HG03097 (cell line): ENCODE data around the gene ISM2.
A peak's percentile ranks its signal among the peaks of the same experiment; 100 is the strongest.

Source experiments
- ATAC-seq: cut with Tn5 transposase; IDR thresholded peaks from one replicate; pipeline ENCODE4 v1.9.1; 2021; ENCODE audit not compliant: unreplicated experiment, low FRiP score

ISM2 gene

DNA sequence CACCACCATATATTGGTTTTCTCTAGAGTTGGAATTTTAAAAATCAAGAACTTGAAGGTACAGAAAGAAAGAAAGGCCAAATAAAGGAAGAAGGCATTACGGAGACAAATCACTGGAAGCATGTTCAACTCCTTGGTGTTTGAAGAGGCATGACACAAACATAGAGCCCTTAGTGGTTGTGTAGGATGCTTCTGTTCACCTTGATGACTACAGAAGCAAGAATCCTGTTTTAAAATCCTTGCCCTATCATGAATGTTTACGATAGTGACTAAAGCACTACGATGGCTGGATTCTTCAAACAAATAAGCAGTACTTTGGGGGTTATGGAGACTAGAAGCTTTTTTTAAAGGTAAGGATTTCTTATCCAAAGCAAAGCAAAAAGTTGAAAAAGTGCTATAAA, 10.3 kb upstream of the ISM2 start:
- no peak for ATAC-seq

DNA sequence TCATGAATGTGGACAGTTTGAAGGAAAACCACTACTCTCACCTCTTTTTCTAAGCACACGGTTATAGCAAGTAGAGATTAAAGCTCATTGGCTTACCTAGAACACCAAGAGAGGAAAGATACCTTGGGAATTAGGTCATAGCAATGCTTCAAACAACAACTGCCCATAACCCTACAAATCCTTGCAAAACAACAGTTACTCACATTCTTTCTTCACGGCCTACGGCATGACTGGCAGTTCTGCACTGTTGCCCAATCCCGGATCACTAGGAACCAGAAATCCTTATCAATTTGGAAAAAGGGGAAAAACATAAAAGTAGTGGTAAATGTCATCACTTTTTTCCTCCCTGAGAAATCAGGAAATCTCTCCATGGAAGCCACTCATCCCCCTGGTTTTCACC, 9.6 kb upstream of the ISM2 start:
- ATAC-seq, result no peak

DNA sequence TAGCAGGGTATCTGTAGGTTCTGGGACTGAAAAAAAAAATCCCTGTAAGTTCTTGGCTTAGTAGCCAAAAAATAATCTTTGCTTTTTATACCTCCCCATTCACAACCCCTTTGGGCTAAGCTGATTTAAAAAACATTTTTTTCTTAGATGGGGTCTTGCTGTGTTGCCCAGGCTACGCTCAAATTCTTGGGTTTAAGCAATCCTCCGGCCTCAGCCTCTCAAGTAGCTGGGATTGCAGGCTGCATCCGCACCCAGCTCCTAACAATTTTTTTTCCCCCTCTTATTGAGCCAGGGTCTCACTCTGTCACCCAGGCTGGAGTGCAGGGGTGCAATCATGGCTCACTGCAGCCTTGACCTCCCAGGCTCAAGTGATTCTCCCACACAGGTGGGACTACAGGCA, 9.1 kb upstream of the ISM2 start:
- ATAC-seq, result no peak

DNA sequence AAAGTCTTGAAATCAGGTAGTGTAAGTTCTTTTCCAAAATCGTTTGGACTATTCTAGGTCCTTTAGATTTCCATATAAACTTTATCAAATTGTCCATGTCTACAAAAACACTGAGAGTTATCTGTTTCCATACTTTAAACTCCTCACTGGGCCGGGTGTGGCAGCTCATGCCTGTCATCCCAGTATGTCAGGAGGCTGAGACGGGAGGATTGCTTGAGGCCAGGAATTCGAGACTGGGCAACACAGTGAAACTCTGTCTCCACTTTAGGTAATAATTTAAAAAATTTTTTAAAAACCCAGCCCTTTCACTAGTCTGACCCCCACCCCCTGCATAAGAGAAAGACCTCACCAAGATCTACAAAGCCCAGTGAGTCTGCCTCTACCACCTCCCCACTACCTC, 6.4 kb upstream of the ISM2 start:
- ATAC-seq, result no peak

DNA sequence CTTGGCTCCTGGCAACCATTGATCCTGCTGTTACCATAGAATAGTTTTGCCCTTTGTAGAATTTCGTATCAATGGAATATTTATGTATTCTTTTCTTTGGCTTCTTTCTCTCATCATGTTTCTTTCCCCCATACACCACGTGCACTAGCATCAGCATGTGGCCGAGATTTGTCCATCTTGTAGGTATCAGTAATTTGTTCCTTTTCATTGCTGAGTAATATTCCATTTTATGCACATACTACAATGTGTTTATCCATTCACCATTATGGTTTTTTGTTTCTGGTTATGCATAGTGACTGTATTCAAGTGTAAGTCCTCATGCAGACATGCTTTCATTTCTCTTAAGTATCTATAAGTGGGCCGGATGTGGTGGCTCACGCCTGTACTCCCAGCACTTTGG, 4.5 kb upstream of the ISM2 start:
- ATAC-seq, result no peak

DNA sequence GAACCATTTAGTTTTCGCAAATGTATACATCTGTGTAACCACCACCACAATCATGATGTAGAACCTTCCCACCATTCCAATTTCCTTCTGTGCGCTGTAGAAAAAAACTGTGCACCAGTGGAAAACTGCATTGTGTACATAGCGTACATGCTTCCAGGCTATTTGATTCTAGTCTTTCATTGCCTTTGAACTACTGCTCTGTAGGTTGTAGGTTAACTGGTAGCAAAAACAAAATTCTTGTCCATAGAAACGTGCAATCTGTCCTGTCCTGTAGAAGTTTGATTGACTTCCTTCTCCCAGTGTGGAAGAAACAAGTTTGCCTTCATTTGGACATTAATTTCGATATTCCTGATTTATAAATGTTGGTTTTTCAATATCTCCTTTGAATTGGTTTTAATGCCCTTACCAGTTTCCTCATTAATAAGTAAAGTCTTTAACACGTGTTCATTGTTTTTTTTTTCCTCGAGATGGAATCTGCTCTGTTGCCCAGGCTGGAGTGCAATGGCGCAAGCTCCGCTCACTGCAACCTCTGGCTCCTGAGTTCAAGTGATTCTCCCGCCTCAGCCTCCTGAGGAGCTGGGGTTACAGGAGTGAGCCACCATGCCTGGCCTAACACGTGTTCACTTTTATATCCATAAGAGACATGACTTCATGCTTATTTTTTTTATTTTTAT, 3.6 kb upstream of the ISM2 start:
- no peak for ATAC-seq

DNA sequence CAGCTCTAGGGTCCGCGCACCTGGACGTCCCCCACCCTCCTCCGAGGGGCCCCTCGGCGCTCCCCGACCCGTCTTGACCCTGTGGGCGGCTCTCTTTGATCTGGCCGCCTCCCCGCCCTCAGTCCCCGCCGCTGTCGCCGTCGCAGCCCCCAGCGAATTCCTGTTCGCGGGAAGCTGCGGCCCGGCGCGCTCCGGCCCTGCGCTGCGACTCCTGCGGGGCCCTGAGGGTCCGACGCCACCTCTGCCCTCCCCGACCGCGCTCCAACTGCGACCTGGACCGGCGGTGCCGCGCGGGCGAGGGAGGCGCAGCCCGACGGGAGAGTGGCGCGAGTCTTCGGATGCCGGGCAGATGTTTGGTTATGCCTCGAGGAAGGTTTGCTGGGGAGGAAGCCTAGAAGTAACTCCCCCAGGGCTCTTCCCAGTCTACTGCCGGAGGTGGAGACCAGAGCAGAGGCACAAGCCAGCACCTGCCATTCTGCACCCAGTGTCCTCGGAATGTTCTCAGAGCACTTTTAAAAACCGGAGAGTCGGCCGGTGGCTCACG, 440 bp upstream of the ISM2 start:
- ATAC-seq, result no peak

DNA sequence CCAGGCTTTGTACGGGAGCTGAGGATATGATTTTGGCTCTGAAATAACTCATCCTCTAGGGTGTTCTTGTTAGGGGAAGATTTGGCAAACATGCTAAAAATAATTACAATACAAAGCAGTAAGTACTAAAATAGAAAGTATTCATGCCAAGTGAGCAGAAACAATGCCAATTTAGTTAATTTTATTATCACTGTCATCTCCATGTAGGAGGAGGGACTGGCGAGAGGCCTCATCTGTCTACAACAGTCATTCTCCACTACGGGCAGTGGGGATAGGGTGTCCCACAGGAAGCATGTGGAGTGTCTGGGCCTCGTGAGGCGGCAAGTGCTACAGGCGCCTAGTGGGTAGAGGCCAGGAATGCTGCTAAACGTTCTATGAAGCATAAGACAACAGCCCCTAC, 3.3 kb downstream of the ISM2 start:
- ATAC-seq, result no peak

DNA sequence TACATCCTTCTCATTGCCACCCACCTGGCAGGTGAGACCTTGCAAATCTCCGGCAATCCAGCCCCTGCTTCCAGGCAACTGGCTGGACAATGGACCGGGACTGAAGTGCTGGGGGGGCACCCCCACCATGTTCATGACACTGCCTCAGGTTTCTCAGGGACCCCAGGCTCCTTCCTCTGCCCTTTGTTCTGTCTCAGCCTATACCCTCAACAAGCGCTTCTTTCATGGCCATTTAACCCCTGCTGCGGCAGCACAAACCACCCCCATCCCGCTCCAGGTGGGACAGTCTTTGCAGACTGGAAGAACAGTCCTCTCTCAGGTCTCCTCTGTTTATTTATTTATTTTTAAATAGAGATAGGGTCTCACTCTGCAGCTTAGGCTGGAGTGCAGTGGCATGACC, 7.6 kb downstream of the ISM2 start:
- ATAC-seq, result no peak

DNA sequence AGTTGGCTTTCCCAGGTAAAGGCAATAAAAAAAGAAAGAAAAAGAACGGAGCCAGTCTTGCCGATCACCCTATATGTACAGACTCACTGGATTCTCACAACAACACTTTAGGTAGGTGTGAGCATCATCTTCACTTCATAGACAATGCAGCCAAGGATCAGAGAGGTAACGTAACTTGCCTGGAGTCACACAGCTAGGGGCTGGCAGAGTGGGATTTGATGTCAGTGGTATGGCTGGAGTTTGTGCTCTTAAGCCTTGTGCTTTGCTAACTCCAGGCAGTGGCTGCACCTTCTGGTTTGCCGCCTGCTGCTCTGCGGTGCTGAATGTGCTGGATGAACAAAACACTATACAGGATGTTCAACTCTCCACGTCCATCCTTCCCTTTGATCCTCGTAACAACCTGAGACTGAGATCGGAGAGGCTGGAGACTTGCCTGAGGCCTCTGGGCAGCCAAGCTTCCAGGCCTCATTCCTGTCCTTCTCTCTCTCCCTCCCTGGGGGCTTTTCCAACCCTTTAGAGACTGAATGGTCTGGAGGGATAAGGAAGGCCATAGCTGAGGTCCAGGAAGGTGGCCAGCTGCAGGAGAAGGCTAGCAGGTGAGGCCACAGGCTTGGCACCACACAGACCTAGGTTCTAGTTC, 8.1 kb downstream of the ISM2 start:
- no peak for ATAC-seq

DNA sequence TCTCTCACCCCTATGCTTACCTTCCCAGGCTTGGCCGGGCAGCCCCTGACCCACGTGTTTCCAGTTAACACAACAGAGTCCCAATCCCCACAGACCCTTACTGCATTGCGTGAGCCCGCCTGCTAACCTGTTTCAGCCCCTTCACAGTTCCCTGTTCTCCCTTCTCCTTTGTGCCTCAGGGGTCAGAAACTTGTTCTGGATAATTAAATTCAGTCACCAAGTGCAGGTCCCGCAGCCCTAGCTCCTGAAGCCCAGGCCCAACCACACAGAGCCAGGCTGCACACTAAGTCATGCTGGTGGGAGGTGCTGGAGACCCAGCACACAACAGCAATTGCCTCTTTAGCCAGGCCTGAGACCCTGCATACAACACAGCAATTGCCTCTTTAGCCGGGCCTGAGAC, 9.6 kb downstream of the ISM2 start:
- ATAC-seq, result no peak

DNA sequence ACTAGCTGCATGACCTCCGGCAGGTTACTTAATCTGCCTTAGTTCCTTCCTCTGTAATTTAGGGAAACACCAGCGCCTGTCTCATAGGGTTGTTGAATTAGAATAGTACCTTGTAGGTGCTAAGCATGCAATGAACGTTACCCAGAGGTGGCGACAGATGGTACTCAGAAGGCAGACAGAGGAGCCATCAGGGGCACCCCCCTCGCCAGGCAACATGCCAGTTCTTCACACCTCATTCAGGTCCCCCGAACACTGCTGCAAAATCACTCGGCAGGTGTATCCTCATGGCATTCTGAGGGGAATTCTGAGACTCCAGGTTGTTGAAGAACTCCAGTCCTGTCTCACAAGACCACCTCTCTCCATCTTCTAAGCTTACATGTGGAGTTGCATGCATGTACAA, 10.1 kb downstream of the ISM2 start:
- no peak for ATAC-seq

DNA sequence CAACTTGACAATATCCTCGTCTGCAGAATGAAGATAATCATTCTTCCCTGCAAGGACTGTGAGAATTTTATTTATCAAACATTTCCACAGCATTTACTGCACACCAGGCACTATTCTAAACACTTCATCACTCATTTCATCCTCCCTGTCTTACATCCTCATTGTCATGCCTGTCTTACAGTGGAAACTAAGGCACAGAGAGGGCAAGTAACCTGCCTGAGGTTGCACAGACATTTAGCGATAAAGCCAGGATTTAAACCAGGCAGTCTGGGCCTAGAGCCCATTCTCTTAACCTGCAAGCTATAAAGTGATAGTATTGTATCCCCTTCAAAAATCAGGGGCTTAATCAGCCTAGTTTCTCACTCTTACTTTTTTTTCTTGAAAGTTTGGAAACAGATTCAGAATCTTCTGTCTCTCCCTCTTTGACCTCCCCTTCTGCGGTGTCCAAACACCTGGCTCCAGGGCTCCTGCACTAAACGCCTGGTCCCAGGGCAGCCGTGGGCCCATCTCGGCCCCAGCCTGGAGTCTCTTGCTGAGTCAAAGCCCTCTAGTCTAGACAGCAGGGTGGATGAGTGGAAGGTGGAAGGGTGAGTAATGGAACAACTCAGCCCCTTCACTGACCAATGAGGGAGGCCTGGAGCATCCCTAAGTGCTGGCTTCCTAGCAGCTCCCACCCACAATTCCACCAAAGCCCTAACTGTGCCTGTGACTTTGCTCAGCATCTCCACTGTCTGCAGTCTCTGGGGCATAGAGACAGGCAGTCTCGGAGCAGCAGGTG, 12.5 kb downstream of the ISM2 start:
- ATAC-seq, result no peak

DNA sequence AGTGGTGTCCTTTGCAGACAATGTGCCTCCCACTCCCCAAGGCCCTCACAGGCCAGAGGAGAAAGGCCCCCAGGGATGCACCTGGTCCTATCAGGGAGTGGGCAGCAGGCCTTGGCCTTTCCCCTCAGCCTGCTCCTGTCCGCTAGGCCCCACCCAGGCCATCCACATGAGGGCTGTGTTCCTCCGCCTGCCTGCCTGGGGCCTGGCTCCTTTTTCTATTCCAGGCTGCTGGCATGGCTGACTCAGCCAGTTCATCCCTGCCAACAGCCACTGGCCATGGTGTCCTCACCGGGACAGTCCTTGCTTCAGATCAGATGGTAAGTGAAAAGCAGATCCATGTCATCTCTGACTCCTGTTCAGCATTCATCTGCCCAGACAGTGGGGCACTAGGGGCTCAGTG, 13.4 kb downstream of the ISM2 start:
- no peak for ATAC-seq

DNA sequence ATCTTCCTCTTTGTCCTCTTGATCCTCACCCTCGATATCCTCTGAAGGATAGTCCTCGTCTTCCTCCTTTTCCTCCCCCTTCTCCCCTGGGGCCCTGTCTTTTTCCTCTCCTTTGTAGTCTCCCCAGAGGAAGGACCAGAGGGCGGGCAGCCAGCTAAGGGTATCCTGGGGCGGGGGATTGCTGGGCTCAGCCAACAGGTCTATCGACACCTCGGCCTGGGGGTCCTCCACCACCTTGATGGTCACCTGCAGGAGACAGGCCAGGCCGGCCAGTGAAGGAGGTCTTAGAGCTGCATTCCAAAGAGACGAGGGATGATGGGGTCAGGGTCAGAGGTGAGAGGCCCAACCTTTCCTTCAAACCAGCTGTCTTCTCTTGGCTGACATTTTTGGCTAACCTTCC, 16.2 kb downstream of the ISM2 start:
- ATAC-seq, result no peak

DNA sequence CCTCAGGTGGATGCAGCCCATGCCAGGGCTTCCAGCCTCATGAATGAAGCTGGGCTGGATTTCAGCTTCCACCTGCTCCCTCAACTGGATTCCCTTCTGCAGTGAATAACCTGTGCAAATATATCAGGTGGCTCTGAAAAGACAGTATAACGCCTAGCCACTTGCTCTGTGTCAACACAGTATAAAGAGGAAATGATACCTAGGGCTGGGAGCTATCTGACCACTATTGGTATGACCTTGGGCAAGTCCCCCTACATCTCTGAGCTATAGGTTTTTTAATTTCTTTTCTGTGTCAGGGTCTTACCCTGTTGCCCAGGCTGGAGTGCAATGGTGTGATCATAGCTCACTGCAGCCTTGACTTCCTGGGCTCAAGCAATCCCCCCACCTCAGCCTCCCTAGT, 19.8 kb downstream of the ISM2 start:
- peak; percentile 72 for ATAC-seq

DNA sequence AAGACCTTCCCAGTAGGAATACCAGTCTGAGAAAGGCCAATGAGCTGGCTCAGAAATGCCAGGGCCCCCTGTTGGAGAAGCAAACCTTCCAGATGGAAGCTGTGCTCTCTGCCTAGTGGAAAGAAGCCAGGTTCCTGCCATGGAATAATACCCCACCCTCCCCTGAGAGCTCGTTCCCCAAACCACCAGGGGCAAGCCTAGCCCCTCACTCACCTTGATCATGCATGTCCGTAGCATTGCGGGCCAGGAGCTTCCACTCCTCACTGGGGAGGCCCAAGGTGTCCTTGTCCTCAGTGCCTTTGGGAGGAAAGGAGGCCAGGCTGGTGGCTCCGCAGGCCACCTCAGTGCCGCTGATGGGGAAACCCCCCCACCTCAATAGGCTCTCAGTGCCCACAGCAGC, 20.6 kb downstream of the ISM2 start:
- ATAC-seq, result no peak

DNA sequence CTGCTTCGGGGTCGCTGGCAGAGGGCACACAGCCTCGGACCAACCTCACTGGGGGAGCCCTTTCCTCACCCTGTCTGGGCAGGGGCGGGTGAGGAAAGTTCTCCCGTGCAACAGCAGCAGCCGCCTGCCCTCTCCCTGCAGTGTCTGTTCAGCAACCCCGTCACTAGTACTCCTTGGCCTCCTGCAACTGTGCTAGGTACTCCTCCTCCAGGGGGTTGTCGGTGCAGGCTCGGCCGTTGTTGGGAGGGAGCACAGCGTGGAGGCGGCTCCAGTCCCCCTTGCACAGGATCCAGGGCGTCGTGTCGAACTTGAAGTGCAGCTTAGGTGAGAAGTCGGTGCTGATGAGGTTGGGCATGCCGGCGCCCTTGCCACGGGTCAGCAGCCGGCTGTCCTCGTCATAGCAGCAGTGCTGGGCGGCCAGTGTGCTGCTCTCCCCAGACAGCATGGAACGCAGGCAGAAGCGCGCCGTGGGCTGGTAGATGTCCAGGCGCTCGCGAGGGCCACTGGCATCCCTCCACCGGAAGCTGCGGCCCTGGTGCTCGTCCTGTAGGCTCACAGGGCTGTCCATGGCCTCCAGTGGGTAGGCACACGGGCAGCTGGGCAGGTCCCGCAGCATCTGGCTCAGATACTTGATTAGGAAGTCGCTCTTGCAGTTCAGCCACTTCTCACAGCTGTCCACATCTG, 23.0 kb downstream of the ISM2 start:
- no peak for ATAC-seq

DNA sequence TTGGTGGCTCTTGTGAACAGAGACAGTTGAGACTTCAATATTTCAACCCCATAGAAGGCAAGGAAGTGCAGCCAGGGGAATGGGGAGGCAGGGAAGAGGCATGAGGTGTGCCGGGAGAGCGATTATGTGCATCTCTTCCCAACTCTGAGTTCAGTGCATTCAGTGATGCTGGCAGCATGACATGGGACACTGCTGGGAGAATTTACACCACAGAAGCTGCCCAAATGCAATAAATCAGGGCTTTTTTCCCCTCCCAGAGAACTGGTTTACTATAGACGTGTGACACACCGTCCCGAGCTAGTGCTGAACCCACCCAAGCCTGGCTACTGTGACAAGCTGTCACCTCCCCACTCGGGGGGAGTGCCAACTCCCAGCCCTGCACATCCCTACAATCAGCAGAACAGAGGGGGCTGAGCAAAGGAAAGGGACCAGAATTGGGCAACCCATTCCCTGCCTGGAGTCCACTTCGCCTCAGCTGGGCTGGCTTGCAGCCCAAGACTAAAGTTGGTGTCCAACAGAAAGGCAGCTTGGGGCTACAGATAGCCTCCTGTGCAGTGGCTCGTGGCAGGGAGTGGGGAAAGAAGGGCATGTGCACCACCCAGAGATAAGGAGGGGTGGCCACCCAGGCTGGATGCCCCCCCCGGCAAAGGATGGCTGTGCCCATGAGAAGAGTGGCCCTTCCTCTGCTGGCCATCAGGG, 24.0 kb downstream of the ISM2 start:
- no peak for ATAC-seq

DNA sequence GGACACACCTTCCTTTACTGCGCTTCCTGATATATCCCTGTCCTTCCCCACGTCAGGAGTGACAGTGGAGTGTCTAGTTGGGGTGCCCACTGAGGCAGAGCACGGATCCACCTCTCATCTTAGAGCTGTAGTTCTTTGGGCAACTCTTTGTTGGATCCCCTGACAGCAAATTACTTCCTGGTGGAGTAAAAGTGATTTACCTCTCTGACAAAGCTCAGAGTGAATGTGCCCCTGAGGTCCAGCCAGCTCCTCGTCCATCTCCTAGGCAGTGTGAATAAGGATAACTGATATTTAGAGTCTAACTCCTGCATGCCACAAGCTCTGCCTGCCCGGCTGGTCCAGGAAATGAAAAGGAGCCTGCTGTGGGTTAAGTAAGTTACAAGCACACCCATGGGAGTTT, 24.7 kb downstream of the ISM2 start:
- ATAC-seq, result no peak
